Right atrium auricular region (tissue), 2 donors: ENCODE measurements around the gene GLO1. TPM values are rescaled to one million over a fixed set of nuclear protein-coding genes. Genes with fewer than 3 reads are reported as not detected.
A peak's percentile ranks its signal among the peaks of the same experiment; 100 is the strongest.

Experiments used
- DNase-seq: peaks from one replicate; pipeline ENCODE4 v3.0.0-alpha.2; 2019; ENCODE audit warnings: low spot score
- H3K27ac ChIP-seq, 2 donors: fragments of 200-600 bp; sonication (generic); 1 replicate in 1 of 2; 2 replicates in 1 of 2; pipeline ENCODE4 v1.5.1; 2016 to 2019
- H3K27me3 ChIP-seq, 2 donors: fragments of 200-600 bp; sonication (generic); one replicate each; pipeline versions ENCODE4 v1.5.1 to v1.6.0; 2017 to 2019
- H3K36me3 ChIP-seq: fragments of 200-600 bp; sonication (generic); one replicate; pipeline ENCODE4 v1.5.1; 2016
- H3K4me1 ChIP-seq, 2 donors: fragments of 200-600 bp; sonication (generic); one replicate each; pipeline versions ENCODE4 v1.5.1 to v1.6.0; 2017 to 2019
- H3K4me3 ChIP-seq, 2 donors: fragments of 200-600 bp; sonication (generic); 1 replicate in 1 of 2; 2 replicates in 1 of 2; pipeline ENCODE4 v1.5.1; 2017 to 2019; ENCODE audit warnings: mild to moderate bottlenecking in 1 of 2, moderate library complexity in 1 of 2
- H3K9me3 ChIP-seq, 2 donors: fragments of 200-600 bp; sonication (generic); one replicate each; pipeline ENCODE4 v1.5.1; 2019
- total RNA-seq, 2 donors: library from RNA; depleted of rRNA; stranded (reverse); fragments of >200 nt; gene quantifications; one replicate each; pipeline ENCODE4 v1.1.0, GENCODE V29; 2016
- TF ChIP-seq, protein P1 (sequence below), 2 donors: fragments of 200-600 bp; sonication (generic); IDR thresholded peaks; one replicate each; pipeline ENCODE4 v1.5.1; 2019; ENCODE audit warnings: antibody characterized with exemption in 2 of 2

The GLO1 gene
- total RNA-seq, 2 donors from 2014 or later, result 95.6 to 137 TPM

GRCh38 chr6:38637756-38638155 is 65.2 kb downstream of the GLO1 start:
- H3K9me3 ChIP-seq, result no peaks in the 10 kb centered on the region
- no peak for DNase-seq
- no peak overlapping the region for H3K4me3 ChIP-seq
- H3K27ac ChIP-seq, result no peak overlapping the region
- peaks cover 0 to 40% of the 10 kb centered on the region in 2 donors for H3K4me1 ChIP-seq
- no peaks in the 10 kb centered on the region for H3K27me3 ChIP-seq
- TF ChIP-seq, protein P1, sequence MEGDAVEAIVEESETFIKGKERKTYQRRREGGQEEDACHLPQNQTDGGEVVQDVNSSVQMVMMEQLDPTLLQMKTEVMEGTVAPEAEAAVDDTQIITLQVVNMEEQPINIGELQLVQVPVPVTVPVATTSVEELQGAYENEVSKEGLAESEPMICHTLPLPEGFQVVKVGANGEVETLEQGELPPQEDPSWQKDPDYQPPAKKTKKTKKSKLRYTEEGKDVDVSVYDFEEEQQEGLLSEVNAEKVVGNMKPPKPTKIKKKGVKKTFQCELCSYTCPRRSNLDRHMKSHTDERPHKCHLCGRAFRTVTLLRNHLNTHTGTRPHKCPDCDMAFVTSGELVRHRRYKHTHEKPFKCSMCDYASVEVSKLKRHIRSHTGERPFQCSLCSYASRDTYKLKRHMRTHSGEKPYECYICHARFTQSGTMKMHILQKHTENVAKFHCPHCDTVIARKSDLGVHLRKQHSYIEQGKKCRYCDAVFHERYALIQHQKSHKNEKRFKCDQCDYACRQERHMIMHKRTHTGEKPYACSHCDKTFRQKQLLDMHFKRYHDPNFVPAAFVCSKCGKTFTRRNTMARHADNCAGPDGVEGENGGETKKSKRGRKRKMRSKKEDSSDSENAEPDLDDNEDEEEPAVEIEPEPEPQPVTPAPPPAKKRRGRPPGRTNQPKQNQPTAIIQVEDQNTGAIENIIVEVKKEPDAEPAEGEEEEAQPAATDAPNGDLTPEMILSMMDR (IDR thresholded peaks at IDR 0.05), result no peak
- no peaks in the 10 kb centered on the region for H3K36me3 ChIP-seq

GRCh38 chr6:38636027-38636426 is 66.9 kb downstream of the GLO1 start:
- Histone ChIP-seq H3K36me3 (no peaks in the 10 kb centered on the region), H3K27ac (no peak overlapping the region), H3K4me1 (peaks cover 0 to 36% of the 10 kb centered on the region in 2 donors), H3K4me3 (no peak overlapping the region), H3K27me3 (no peaks in the 10 kb centered on the region), H3K9me3 (no peaks in the 10 kb centered on the region)
- no peak for DNase-seq
- TF ChIP-seq, protein P1 (IDR thresholded peaks at IDR 0.05), result no peak

DNA sequence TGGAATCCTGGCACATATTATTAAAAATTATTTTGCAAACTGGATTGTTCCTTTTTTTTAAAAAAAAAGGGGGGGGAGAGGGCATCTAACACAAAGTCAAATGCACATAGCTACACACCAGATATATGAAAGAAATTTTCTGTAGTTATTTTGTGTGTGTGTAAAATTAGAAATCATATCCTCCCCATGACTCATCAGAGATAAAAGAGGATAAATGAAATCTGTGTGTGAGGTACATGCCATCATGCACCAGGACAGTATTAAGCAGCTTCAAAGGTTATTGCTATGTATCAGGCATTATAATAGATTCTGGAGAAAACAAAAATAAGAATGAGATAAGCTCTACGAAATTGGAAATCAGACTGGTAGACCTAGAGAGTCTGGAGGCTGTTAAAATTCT is 68.4 kb downstream of the GLO1 start:
- H3K9me3 ChIP-seq, result no peaks in the 10 kb centered on the region
- no peaks in the 10 kb centered on the region for H3K27me3 ChIP-seq
- H3K4me1 ChIP-seq, result peaks cover 0 to 29% of the 10 kb centered on the region in 2 donors
- TF ChIP-seq, protein P1 (IDR thresholded peaks at IDR 0.05), result no peak
- H3K27ac ChIP-seq, result peak overlapping the region; percentile 13 to 52
- no peak overlapping the region for H3K4me3 ChIP-seq
- H3K36me3 ChIP-seq, result no peaks in the 10 kb centered on the region
- no peak for DNase-seq

- H3K4me1 ChIP-seq, result peaks cover 0 to 19% of the 10 kb centered on the region in 2 donors
- H3K4me3 ChIP-seq, result no peak overlapping the region
- DNase-seq, result no peak
- H3K36me3 ChIP-seq, result no peaks in the 10 kb centered on the region
- no peaks in the 10 kb centered on the region for H3K27me3 ChIP-seq
- H3K27ac ChIP-seq, result no peak overlapping the region
- TF ChIP-seq, protein P1 (IDR thresholded peaks at IDR 0.05), result no peak
- no peaks in the 10 kb centered on the region for H3K9me3 ChIP-seq
Observed at GRCh38 chr6:38632490-38632889, 70.5 kb downstream of the GLO1 start.

DNA sequence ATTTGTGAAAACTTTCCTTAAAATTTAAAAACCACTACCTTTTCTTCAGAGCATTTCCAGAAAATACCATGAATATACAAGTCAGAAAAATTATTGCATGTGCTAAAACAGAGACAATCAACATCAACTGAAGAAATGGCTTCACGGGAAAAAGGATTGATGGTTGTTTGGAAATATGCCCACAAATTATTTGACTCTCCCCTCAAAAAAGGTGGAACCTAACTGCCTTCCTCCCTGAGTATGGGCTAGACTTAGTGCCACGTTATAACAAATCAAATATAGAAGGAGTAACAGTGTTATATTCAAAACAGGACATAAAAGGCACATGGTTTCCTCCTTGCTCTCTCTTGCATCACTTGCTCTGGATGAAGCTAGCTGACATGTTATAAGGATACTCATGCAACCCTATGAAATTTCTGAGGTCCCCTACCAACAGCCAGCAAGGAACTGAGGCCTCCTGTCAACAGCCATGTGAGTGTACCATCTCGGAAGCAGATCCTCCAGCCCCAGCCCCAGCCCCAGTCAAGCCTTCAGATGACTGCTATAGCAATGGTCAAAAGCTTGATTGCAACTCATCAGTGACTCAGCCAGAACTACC is 71.7 kb downstream of the GLO1 start:
- TF ChIP-seq, protein P1 (IDR thresholded peaks at IDR 0.05), result no peak
- Histone ChIP-seq H3K4me3 (no peak overlapping the region), H3K27ac (no peak overlapping the region), H3K27me3 (no peaks in the 10 kb centered on the region), H3K4me1 (peaks cover 0 to 19% of the 10 kb centered on the region in 2 donors), H3K9me3 (no peaks in the 10 kb centered on the region), H3K36me3 (no peaks in the 10 kb centered on the region)
- no peak for DNase-seq

Other genes with a start within 250 kb of the GLO1 start
- 10 to 100 TPM; 14.2 to 18.2 TPM for gene BTBD9, start 63.2 kb downstream of the GLO1 start, total RNA-seq
- gene DNAH8, start 12.2 kb upstream of the GLO1 start, total RNA-seq, result under 1 TPM in 1 of 2 donors, not detected in 1; 0.04 TPM